ENCODE data around the gene SLC4A2.

SLC4A2 gene

GRCh38 chr7:151045262-151045661, 14.1 kb upstream of the SLC4A2 start:
- no peak for DNase-seq

GRCh38 chr7:151045967-151046366, 13.4 kb upstream of the SLC4A2 start:
- no peak for DNase-seq

GRCh38 chr7:151046603-151047573, 12.5 kb upstream of the SLC4A2 start:
- DNase-seq, result no peak

GRCh38 chr7:151047976-151048815, 11.2 kb upstream of the SLC4A2 start, which contains the start of gene ASIC3:
TSS of gene ASIC3 (plus strand) at chr7:151048531. CDS start at chr7:151048886, 355 bp downstream.
- no peak for DNase-seq

GRCh38 chr7:151048911-151049463, 10.4 kb upstream of the SLC4A2 start:
- no peak for DNase-seq

GRCh38 chr7:151051108-151051507, 8.3 kb upstream of the SLC4A2 start:
- DNase-seq, result peak; percentile 38 to 67 (median 62)

- no peak for DNase-seq
Observed at GRCh38 chr7:151053096-151053495, 6.3 kb upstream of the SLC4A2 start.

GRCh38 chr7:151053751-151054150, 5.6 kb upstream of the SLC4A2 start:
- no peak for DNase-seq

GRCh38 chr7:151056283-151056665, 3.1 kb upstream of the SLC4A2 start:
- DNase-seq, result no peak

- DNase-seq, result no peak
Observed at GRCh38 chr7:151056666-151057505, 2.5 kb upstream of the SLC4A2 start.

GRCh38 chr7:151057506-151057988, 1.8 kb upstream of the SLC4A2 start, which contains the start of gene CDK5:
TSS of gene CDK5 (minus strand) at chr7:151057897. CDS start at chr7:151057848, 49 bp downstream.
- no peak for DNase-seq

GRCh38 chr7:151057989-151058780, 1.2 kb upstream of the SLC4A2 start:
- DNase-seq, result peak; percentile 93 to 98 (median 96)

GRCh38 chr7:151058781-151059366, 515 bp upstream of the SLC4A2 start:
- peak in 3 of 6 experiments; percentile 31 to 61 (median 56) for DNase-seq

GRCh38 chr7:151060113-151060415, 675 bp downstream of the SLC4A2 start:
- DNase-seq, result no peak

- no peak for DNase-seq
Observed at GRCh38 chr7:151060416-151061212, 1.2 kb downstream of the SLC4A2 start.

GRCh38 chr7:151061213-151062110, 2.1 kb downstream of the SLC4A2 start:
- DNase-seq, result no peak

- DNase-seq, result no peak
Observed at GRCh38 chr7:151062111-151062398, 2.7 kb downstream of the SLC4A2 start.

GRCh38 chr7:151062399-151063211, 3.2 kb downstream of the SLC4A2 start:
- no peak for DNase-seq

All from stimulated activated naive CD4-positive, alpha-beta T cell (primary cell).